GM12873 (cell line): Measurements from ENCODE around the gene ZNF417.

Experiments used
- CTCF ChIP-seq: IDR thresholded peaks from 2 replicates; pipeline ENCODE4 v1.5.1; 2012; ENCODE audit warnings: low read depth, mild to moderate bottlenecking, moderate library complexity, low read length, control low read depth; ENCODE audit not compliant: insufficient read depth; ENCODE audit errors: missing control alignments

The ZNF417 gene

GRCh38 chr19:57947088-57947418 is 30.7 kb upstream of the ZNF417 start:
- TF ChIP-seq CTCF: no peak

GRCh38 chr19:57946316-57946715 is 29.9 kb upstream of the ZNF417 start:
- TF ChIP-seq CTCF: no peak

GRCh38 chr19:57941593-57941992 is 25.2 kb upstream of the ZNF417 start:
- no peak for TF ChIP-seq CTCF

GRCh38 chr19:57935731-57936130 is 19.3 kb upstream of the ZNF417 start:
- no peak for TF ChIP-seq CTCF

GRCh38 chr19:57934820-57935665 is 18.7 kb upstream of the ZNF417 start, which contains the start of gene ZNF418:
Gene ZNF418, minus strand, starts transcription at chr19:57935402. Its CDS starts 1,580 bp downstream, at chr19:57933822.
- TF ChIP-seq CTCF: no peak

GRCh38 chr19:57927587-57927986 is 11.2 kb upstream of the ZNF417 start:
- no peak for TF ChIP-seq CTCF

GRCh38 chr19:57914531-57914930 is 1.9 kb downstream of the ZNF417 start:
- TF ChIP-seq CTCF: no peak
